HepG2 (cell line): ENCODE data around the gene AOX1. TPM values are rescaled to one million over a fixed set of nuclear protein-coding genes. Genes with fewer than 3 reads are reported as not detected.
"Not testable (repeated sequence)": the region's sequence is repeated elsewhere in the genome, so short reads cannot be mapped to it uniquely, and the experiment has no call there.

Experiments used
- ATAC-seq: fragments of 200-7000 bp; cut with Tn5 transposase; 3 replicates; pipeline ENCODE4 v1.9.1; 2020; ENCODE audit warnings: mild to moderate bottlenecking, moderate library complexity
- BruUV-seq: library from RNA; stranded (reverse); fragments of 400-500 nt; replicated peaks from 2 replicates; lab custom pipeline; 2021; lab: Mats Ljungman, UMichigan
- CTCF ChIA-PET: fragments of 300-600 bp; formaldehyde crosslinking; extraction: SDS; loops from one replicate; lab custom pipeline; 2021; ENCODE audit warnings: low total read pairs, inconsistent platforms, low intra/inter-chr PET ratio; lab: Yijun Ruan, JAX
- POLR2A ChIA-PET: fragments of 350-600 bp; sonication (Branson Sonifier 250); formaldehyde crosslinking; loops from one replicate; lab custom pipeline; 2020; ENCODE audit warnings: antibody characterized with exemption, inconsistent platforms; lab: Yijun Ruan, JAX
- DNase-seq: peaks from one replicate; pipeline ENCODE4 v3.0.0-alpha.2; 2015; ENCODE audit warnings: low spot score
- FAIRE-seq: peaks from 3 replicates; lab custom pipeline; 2011; peaks lifted over from hg19 to GRCh38; lab: Jason Lieb, UNC
- H2AFZ ChIP-seq: one replicate; pipeline ENCODE4 v1.6.1; 2011; ENCODE audit warnings: low read length, inconsistent platforms
- H3K27ac ChIP-seq: fragments of 300-600 bp; 3 replicates; pipeline ENCODE4 v1.8.0; 2011; ENCODE audit warnings: mixed run types, mild to moderate bottlenecking, mixed read lengths, low read length, inconsistent platforms; ENCODE audit not compliant: insufficient read depth; ENCODE audit errors: extremely low read length
- H3K27me3 ChIP-seq, 2 experiments: fragments of 200-600 bp in 1 of 2; 2 replicates in 1 of 2; 3 replicates in 1 of 2; pipeline versions ENCODE4 v1.6.0 to v1.8.0; 2011; ENCODE audit warnings: low read length in 2 of 2, mild to moderate bottlenecking in 2 of 2, moderate library complexity in 2 of 2, inconsistent platforms in 1 of 2; ENCODE audit not compliant: insufficient read depth in 2 of 2, control insufficient read depth in 1 of 2
- H3K36me3 ChIP-seq, 2 experiments: fragments of 200-600 bp in 1 of 2; replicated peaks in 1 of 2; 2 replicates in 1 of 2; 3 replicates in 1 of 2; pipeline versions ENCODE4 v1.5.1 to v1.8.0; 2011; ENCODE audit warnings: low read length in 2 of 2, inconsistent platforms in 1 of 2; ENCODE audit not compliant: insufficient read depth in 2 of 2, control insufficient read depth in 1 of 2
- H3K4me1 ChIP-seq: 2 replicates; pipeline ENCODE4 v1.5.1; 2012; ENCODE audit warnings: low read length, inconsistent platforms; ENCODE audit not compliant: insufficient read depth
- H3K4me2 ChIP-seq: 2 replicates; pipeline ENCODE4 v1.6.0; 2011; ENCODE audit warnings: low read depth, low read length, inconsistent platforms
- H3K4me3 ChIP-seq, 3 experiments: fragments of 200-600 bp in 1 of 3; sonication (generic), shearing (Covaris generic) in 1 of 3; replicated peaks in 1 of 3; 2 replicates each; pipeline ENCODE4 v1.5.1; 2011 to 2016; ENCODE audit warnings: low read length in 3 of 3, inconsistent platforms in 2 of 3, low read depth in 2 of 3, mild to moderate bottlenecking in 2 of 3, control low read depth in 1 of 3, mixed read lengths in 1 of 3; ENCODE audit not compliant: insufficient read depth in 1 of 3
- H3K79me2 ChIP-seq: one replicate; pipeline ENCODE4 v1.6.1; 2011; ENCODE audit warnings: low read length, inconsistent platforms; ENCODE audit not compliant: insufficient read depth
- H3K9ac ChIP-seq: 2 replicates; pipeline ENCODE4 v1.6.0; 2011; ENCODE audit warnings: mild to moderate bottlenecking, low read depth, low read length, inconsistent platforms; ENCODE audit not compliant: insufficient read depth
- H3K9me3 ChIP-seq: 2 replicates; pipeline ENCODE4 v1.5.1; 2012; ENCODE audit warnings: mild to moderate bottlenecking, low read length
- H4K20me1 ChIP-seq: 2 replicates; pipeline ENCODE4 v1.6.0; 2011; ENCODE audit warnings: inconsistent platforms, mild to moderate bottlenecking, low read length, moderate library complexity; ENCODE audit not compliant: insufficient read depth
- ARNT2 ChIP-seq: sonication (generic); formaldehyde crosslinking; IDR thresholded peaks from 2 replicates; pipeline ENCODE4 v1.8.0; 2022; ENCODE audit warnings: mild to moderate bottlenecking, low read depth, missing genetic modification reagents, moderate library complexity
- FOXA1 ChIP-seq, 2 experiments: fragments of 450-650 bp in 1 of 2; sonication (generic) in 1 of 2; formaldehyde crosslinking in 1 of 2; IDR thresholded peaks; 2 replicates each; pipeline versions ENCODE4 v1.4.0 to v1.6.1; 2016 to 2020; ENCODE audit warnings: missing genetic modification reagents in 1 of 2
- KLF9 ChIP-seq: IDR thresholded peaks from 2 replicates; pipeline ENCODE4 v1.6.1; 2016; ENCODE audit warnings: low read depth
- NFRKB ChIP-seq: fragments of 450-650 bp; IDR thresholded peaks from 2 replicates; pipeline ENCODE4 v1.6.1; 2017
- NFYB ChIP-seq: sonication (generic); formaldehyde crosslinking; IDR thresholded peaks from 2 replicates; pipeline ENCODE4 v1.4.0; 2020; ENCODE audit warnings: missing genetic modification reagents
- SIX1 ChIP-seq: sonication (generic); formaldehyde crosslinking; IDR thresholded peaks from 2 replicates; pipeline ENCODE4 v1.4.0; 2020; ENCODE audit warnings: missing genetic modification reagents, borderline replicate concordance
- SP4 ChIP-seq: sonication (generic); formaldehyde crosslinking; IDR thresholded peaks from 2 replicates; pipeline ENCODE4 v1.8.1; 2023; ENCODE audit warnings: mild to moderate bottlenecking, missing genetic modification reagents
- SPEN ChIP-seq: sonication (generic); formaldehyde crosslinking; IDR thresholded peaks from 2 replicates; pipeline ENCODE4 v1.5.1; 2020; ENCODE audit warnings: low read depth, mild to moderate bottlenecking, missing genetic modification reagents
- ZNF230 ChIP-seq: sonication (generic); formaldehyde crosslinking; IDR thresholded peaks from 2 replicates; pipeline ENCODE4 v1.4.0; 2020; ENCODE audit warnings: mild to moderate bottlenecking, missing genetic modification reagents
- ZNF33A ChIP-seq: sonication (generic); formaldehyde crosslinking; IDR thresholded peaks from 2 replicates; pipeline ENCODE4 v1.5.1; 2020; ENCODE audit warnings: missing genetic modification reagents, mild to moderate bottlenecking, moderate library complexity, borderline replicate concordance
- ZNF616 ChIP-seq: sonication (generic); formaldehyde crosslinking; IDR thresholded peaks from 2 replicates; pipeline ENCODE4 v1.5.0; 2020; ENCODE audit warnings: low read depth, mild to moderate bottlenecking, missing genetic modification reagents
- WGBS: methylation state at CpG from one replicate; pipeline ENCODE4 v1.1.6; 2017; ENCODE audit warnings: low lambda C conversion rate; 5-methylcytosine and 5-hydroxymethylcytosine counted together
- in situ Hi-C: cut with HindIII; loops from 2 replicates; pipeline ENCODE4 v1.10.0; 2017; ENCODE audit warnings: low pct_unique_long_range_greater_than_20kb; ENCODE audit not compliant: extremely low pct_ligation_motif_present
- intact Hi-C: fragments of 100-400 bp; cut with micrococcal nuclease; formaldehyde crosslinking; loops from one replicate; pipeline ENCODE4 v1.10.0; 2022; ENCODE audit not compliant: unreplicated experiment
- polyA plus RNA-seq, 8 experiments: library from polyadenylated mRNA; depleted of rRNA in 3 of 8; stranded (reverse) in 7 of 8; unstranded in 1 of 8; fragments of >200 nt; fragmentation: Illumina TruSeq in 4 of 8; extraction: Trizol in 4 of 8; gene quantifications; 2 replicates each; pipeline versions ENCODE4 v1.2.1 to v1.2.3, GENCODE V29; 2011 to 2016; ENCODE audit warnings: low read depth in 4 of 8, missing spikeins in 1 of 8, mixed read lengths in 1 of 8; ENCODE audit not compliant: insufficient read depth in 1 of 8
- total RNA-seq, 5 experiments: library from RNA; depleted of rRNA; stranded (reverse); fragments of >200 nt; fragmentation: Illumina TruSeq; extraction: Trizol; gene quantifications; 2 replicates each; pipeline ENCODE4 v1.2.3, GENCODE V29; 2016; ENCODE audit warnings: low read depth in 1 of 5
- TF ChIP-seq, protein P1 (sequence below): sonication (generic); formaldehyde crosslinking; IDR thresholded peaks from 2 replicates; pipeline ENCODE4 v1.4.0; 2020; ENCODE audit warnings: low read depth, missing genetic modification reagents
- TF ChIP-seq, protein P2 (sequence below): sonication (generic); formaldehyde crosslinking; IDR thresholded peaks from 2 replicates; pipeline ENCODE4 v1.5.0; 2020; ENCODE audit warnings: mild to moderate bottlenecking, missing genetic modification reagents, moderate library complexity

Gene AOX1
- total and polyA plus RNA-seq, 2 of the 13 experiments (the other 11 are each of a cell fraction or from before 2014, with no cell fraction given), result 9.2 to 18.0 TPM

DNA sequence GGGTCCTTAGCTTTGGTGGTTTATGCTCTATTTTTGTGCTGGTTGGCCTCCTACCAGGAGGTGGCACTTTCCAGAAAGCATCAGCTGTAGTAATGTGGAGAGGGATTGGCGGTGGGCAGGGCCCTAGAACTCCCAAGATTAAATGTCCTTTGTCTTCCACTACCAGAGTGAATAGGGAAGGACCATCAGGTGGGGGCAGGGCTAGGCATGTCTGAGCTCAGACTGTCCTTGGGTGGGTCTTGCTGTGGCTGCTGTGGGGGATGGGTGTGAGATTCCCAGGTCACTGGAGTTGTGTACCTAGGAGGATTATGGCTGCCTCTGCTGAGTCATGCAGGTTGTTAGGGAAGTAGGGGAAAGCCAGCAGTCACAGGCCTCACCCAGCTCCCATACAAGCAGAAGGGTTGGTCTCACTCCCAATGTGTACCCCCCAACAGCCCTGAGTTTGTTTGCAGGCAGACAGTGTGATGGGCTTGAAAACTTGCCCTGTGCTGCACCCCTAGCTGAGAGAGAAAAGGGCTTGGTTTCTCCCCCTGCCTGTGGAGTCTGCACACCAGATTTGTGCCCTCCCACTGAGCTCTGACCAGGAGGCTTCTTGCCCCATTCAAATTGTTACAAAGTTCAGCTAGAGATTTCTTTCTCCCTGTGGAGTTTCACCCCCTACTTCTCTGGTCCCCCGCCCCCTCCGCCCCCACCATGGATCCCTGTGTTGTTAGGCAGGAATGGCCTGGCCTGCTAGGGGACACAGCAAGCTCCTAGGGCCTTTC lies 62.9 kb downstream of the AOX1 start (continued):
- TF ChIP-seq, protein P1, sequence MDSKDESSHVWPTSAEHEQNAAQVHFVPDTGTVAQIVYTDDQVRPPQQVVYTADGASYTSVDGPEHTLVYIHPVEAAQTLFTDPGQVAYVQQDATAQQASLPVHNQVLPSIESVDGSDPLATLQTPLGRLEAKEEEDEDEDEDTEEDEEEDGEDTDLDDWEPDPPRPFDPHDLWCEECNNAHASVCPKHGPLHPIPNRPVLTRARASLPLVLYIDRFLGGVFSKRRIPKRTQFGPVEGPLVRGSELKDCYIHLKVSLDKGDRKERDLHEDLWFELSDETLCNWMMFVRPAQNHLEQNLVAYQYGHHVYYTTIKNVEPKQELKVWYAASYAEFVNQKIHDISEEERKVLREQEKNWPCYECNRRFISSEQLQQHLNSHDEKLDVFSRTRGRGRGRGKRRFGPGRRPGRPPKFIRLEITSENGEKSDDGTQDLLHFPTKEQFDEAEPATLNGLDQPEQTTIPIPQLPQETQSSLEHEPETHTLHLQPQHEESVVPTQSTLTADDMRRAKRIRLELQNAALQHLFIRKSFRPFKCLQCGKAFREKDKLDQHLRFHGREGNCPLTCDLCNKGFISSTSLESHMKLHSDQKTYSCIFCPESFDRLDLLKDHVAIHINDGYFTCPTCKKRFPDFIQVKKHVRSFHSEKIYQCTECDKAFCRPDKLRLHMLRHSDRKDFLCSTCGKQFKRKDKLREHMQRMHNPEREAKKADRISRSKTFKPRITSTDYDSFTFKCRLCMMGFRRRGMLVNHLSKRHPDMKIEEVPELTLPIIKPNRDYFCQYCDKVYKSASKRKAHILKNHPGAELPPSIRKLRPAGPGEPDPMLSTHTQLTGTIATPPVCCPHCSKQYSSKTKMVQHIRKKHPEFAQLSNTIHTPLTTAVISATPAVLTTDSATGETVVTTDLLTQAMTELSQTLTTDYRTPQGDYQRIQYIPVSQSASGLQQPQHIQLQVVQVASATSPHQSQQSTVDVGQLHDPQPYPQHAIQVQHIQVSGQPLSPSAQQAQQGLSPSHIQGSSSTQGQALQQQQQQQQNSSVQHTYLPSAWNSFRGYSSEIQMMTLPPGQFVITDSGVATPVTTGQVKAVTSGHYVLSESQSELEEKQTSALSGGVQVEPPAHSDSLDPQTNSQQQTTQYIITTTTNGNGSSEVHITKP, result 0 out of 2 replicates have a peak, but pooled peaks have one; percentile 54
- TF ChIP-seq, protein P2, sequence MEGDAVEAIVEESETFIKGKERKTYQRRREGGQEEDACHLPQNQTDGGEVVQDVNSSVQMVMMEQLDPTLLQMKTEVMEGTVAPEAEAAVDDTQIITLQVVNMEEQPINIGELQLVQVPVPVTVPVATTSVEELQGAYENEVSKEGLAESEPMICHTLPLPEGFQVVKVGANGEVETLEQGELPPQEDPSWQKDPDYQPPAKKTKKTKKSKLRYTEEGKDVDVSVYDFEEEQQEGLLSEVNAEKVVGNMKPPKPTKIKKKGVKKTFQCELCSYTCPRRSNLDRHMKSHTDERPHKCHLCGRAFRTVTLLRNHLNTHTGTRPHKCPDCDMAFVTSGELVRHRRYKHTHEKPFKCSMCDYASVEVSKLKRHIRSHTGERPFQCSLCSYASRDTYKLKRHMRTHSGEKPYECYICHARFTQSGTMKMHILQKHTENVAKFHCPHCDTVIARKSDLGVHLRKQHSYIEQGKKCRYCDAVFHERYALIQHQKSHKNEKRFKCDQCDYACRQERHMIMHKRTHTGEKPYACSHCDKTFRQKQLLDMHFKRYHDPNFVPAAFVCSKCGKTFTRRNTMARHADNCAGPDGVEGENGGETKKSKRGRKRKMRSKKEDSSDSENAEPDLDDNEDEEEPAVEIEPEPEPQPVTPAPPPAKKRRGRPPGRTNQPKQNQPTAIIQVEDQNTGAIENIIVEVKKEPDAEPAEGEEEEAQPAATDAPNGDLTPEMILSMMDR (CRISPR knock-in tag), result peak; percentile 10; the same call in 1 of the 2 replicates
- TF ChIP-seq SP4, result peak; percentile 59
- TF ChIP-seq FOXA1 (IDR thresholded peaks at IDR 0.05), result not testable (repeated sequence)
- peak; percentile 61 for TF ChIP-seq FOXA1 (CRISPR knock-in tag; IDR thresholded peaks at IDR 0.05)

DNA sequence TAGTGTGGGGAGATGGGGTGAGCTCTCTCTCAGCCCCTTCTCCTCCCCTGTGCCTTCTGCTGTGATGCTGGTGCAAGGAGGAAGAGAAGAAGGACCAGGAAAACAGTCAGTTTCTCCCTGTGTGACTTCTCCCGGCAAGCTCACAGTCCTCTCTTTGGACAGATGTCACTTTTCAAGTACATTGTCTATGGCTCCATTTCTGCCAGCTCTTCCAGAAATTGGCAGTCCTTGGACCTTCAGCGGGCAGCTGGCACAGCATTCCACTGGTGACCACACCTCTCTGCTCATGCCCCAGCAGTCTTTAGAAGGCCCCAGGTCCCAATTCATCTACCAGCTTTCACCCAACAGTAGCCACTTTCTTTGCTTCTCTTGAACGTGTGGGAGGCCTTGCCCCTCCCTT lies 63.9 kb downstream of the AOX1 start:
- no peak for FAIRE-seq
- no TSS peak for BruUV-seq

More for the DNA sequence above, 63.9 kb downstream of the AOX1 start:
- Histone ChIP-seq H3K27ac (peak overlapping the region; percentile 67), H3K4me2 (no peak overlapping the region), H3K4me3 (no peak overlapping the region), H3K9me3 (no peaks in the 10 kb centered on the region), H3K4me1 (peaks cover 30% of the 10 kb centered on the region), H3K36me3 (no peaks in the 10 kb centered on the region), H3K27me3 (no peaks in the 10 kb centered on the region), H3K9ac (no peak overlapping the region), H4K20me1 (no peaks in the 10 kb centered on the region), H3K79me2 (no peaks in the 10 kb centered on the region), H2AFZ (peak overlapping the region; percentile 18)
- no peak for DNase-seq
- in situ Hi-C loops (no loop called here), intact Hi-C loops (no loop called here)
- 98% methylated on average over 3 of the region's 3 CpGs for WGBS
- no peak for ATAC-seq
- ChIA-PET POLR2A (interaction anchor here (1.3 to 3.6 kb wide), 10 partner anchors 16 to 240 kb away, joined by 4 to 58 read pairs (median 10); partner anchors contain the start of genes AOX1 and CLK1), CTCF (no interaction called here)
- TF ChIP-seq NFRKB (no peak), ARNT2 (CRISPR knock-in tag) (no peak), SPEN (CRISPR knock-in tag) (no peak), ZNF230 (CRISPR knock-in tag) (no peak), KLF9 (no peak), ZNF616 (CRISPR knock-in tag) (no peak), ZNF33A (no peak), SIX1 (no peak), NFYB (CRISPR knock-in tag) (no peak)
